B cell (primary cell): Measurements from ENCODE around the gene ORM1. TPM values are rescaled to one million over a fixed set of nuclear protein-coding genes. Genes with fewer than 3 reads are reported as not detected.

Source experiments
- ATAC-seq: fragments of 200-7000 bp; cut with Tn5 transposase; one replicate; pipeline ENCODE4 v1.10.0; 2021; ENCODE audit warnings: low read depth, mild to moderate bottlenecking, moderate number of reproducible peaks, moderate library complexity
- CTCF ChIA-PET: fragments of 350-600 bp; sonication (Branson Sonifier 250); formaldehyde crosslinking; loops from one replicate; lab custom pipeline; 2021; ENCODE audit warnings: antibody characterized with exemption, inconsistent platforms; lab: Charles Lee
- POLR2A ChIA-PET: fragments of 350-600 bp; sonication (Branson Sonifier 250); formaldehyde crosslinking; loops from one replicate; lab custom pipeline; 2021; ENCODE audit warnings: antibody characterized with exemption; lab: Charles Lee
- DNase-seq: peaks from one replicate; pipeline ENCODE4 v3.0.0; 2013
- H2AFZ ChIP-seq: 2 replicates; pipeline ENCODE4 v1.6.1; 2012; ENCODE audit warnings: mild to moderate bottlenecking, low read depth, low read length; ENCODE audit not compliant: insufficient read depth, poor library complexity, severe bottlenecking
- H3K27ac ChIP-seq, 2 donors: 1 replicate in 1 of 2; 2 replicates in 1 of 2; pipeline ENCODE4 v1.5.1; 2012 to 2013; ENCODE audit warnings: low read length in 2 of 2, mild to moderate bottlenecking in 2 of 2, moderate library complexity in 1 of 2
- H3K27me3 ChIP-seq, 4 experiments: fragments of 200-600 bp in 1 of 4; sonication (generic) in 1 of 4; replicated peaks in 1 of 4; 1 replicate in 2 of 4; 2 replicates in 2 of 4; pipeline versions ENCODE4 v1.6.1 to v1.7.0; 2013 to 2016; ENCODE audit warnings: low read length in 3 of 4, mild to moderate bottlenecking in 2 of 4, mixed read lengths in 1 of 4, moderate library complexity in 1 of 4; ENCODE audit not compliant: insufficient read depth in 4 of 4, control insufficient read depth in 3 of 4; ENCODE audit errors: control extremely low read depth in 1 of 4
- H3K36me3 ChIP-seq, 2 experiments: replicated peaks in 1 of 2; 1 replicate in 1 of 2; 2 replicates in 1 of 2; pipeline versions ENCODE4 v1.6.1 to v1.7.1; 2013; ENCODE audit warnings: low read length in 1 of 2; ENCODE audit not compliant: insufficient read depth in 2 of 2, control insufficient read depth in 1 of 2; ENCODE audit errors: control extremely low read depth in 1 of 2, extremely low read depth in 1 of 2
- H3K4me1 ChIP-seq, 2 donors: fragments of 200-600 bp in 1 of 2; sonication (generic) in 1 of 2; 1 replicate in 1 of 2; 2 replicates in 1 of 2; pipeline versions ENCODE4 v1.5.1 to v1.6.1; 2013 to 2017; ENCODE audit warnings: low read length in 2 of 2; ENCODE audit not compliant: control insufficient read depth in 2 of 2, insufficient read depth in 2 of 2
- H3K4me2 ChIP-seq: replicated peaks from 2 replicates; pipeline ENCODE3; 2012; ENCODE audit warnings: mild to moderate bottlenecking, low read depth, low read length; ENCODE audit not compliant: poor library complexity, severe bottlenecking
- H3K4me3 ChIP-seq, 5 experiments: fragments of 200-600 bp in 1 of 5; sonication (generic) in 1 of 5; 1 replicate in 3 of 5; 2 replicates in 2 of 5; pipeline versions ENCODE4 v1.5.1 to v1.7.0; 2011 to 2016; ENCODE audit warnings: low read length in 4 of 5, mild to moderate bottlenecking in 4 of 5, low read depth in 2 of 5, control low read depth in 1 of 5, moderate library complexity in 1 of 5; ENCODE audit not compliant: insufficient read depth in 1 of 5; ENCODE audit errors: control extremely low read depth in 1 of 5, extremely low read depth in 1 of 5
- H3K79me2 ChIP-seq: fragments of 200-600 bp; sonication (generic); one replicate; pipeline ENCODE4 v1.6.0; 2016; ENCODE audit warnings: low read length; ENCODE audit not compliant: control insufficient read depth, insufficient read depth
- H3K9ac ChIP-seq: fragments of 200-600 bp; sonication (generic); 2 replicates; pipeline ENCODE4 v1.6.1; 2017; ENCODE audit warnings: mild to moderate bottlenecking, low read length, moderate library complexity
- H3K9me3 ChIP-seq, 3 donors: one replicate each; pipeline versions ENCODE4 v1.6.1 to v1.7.1; 2013; ENCODE audit warnings: low read length in 2 of 3; ENCODE audit not compliant: control insufficient read depth in 2 of 3, insufficient read depth in 1 of 3; ENCODE audit errors: control extremely low read depth in 1 of 3
- H4K20me1 ChIP-seq: 2 replicates; pipeline ENCODE4 v1.6.0; 2012; ENCODE audit warnings: mild to moderate bottlenecking, low read length; ENCODE audit not compliant: insufficient read depth, control insufficient read depth, poor library complexity, severe bottlenecking
- H3K27ac Mint-ChIP-seq: one replicate; pipeline ENCODE4 v1.8.0; 2021; ENCODE audit warnings: mixed read lengths
- H3K27me3 Mint-ChIP-seq: one replicate; pipeline ENCODE4 v1.8.0; 2021; ENCODE audit warnings: mixed read lengths
- H3K4me1 Mint-ChIP-seq: one replicate; pipeline ENCODE4 v1.8.0; 2021; ENCODE audit warnings: mixed read lengths
- H3K4me3 Mint-ChIP-seq: one replicate; pipeline ENCODE4 v1.8.0; 2021; ENCODE audit warnings: mixed read lengths
- H3K9me3 Mint-ChIP-seq: one replicate; pipeline ENCODE4 v1.8.0; 2022; ENCODE audit warnings: mixed read lengths; ENCODE audit not compliant: insufficient read depth
- EZH2 ChIP-seq: IDR thresholded peaks from 2 replicates; pipeline ENCODE4 v1.6.1; 2012; ENCODE audit warnings: borderline replicate concordance, low read depth, mild to moderate bottlenecking, moderate library complexity, low read length; ENCODE audit not compliant: insufficient read depth, poor library complexity, severe bottlenecking
- WGBS: methylation state at CpG from one replicate; pipeline ENCODE4 v1.1.5; 2013; ENCODE audit warnings: missing lambda C conversion rate; ENCODE audit not compliant: insufficient coverage; 5-methylcytosine and 5-hydroxymethylcytosine counted together
- intact Hi-C: fragments of 100-400 bp; cut with micrococcal nuclease; formaldehyde crosslinking; loops from one replicate; pipeline ENCODE4 v1.10.0; 2022
- polyA plus RNA-seq: library from polyadenylated mRNA; depleted of rRNA; stranded (reverse); fragments of >200 nt; gene quantifications from 2 replicates; pipeline ENCODE4 v1.2.3, GENCODE V29; 2012
- total RNA-seq, 2 donors: library from RNA; stranded (reverse); fragments of 120-200 nt in 1 of 2; gene quantifications; 1 replicate in 1 of 2; 2 replicates in 1 of 2; pipeline versions ENCODE4 v1.2.3 to v1.2.4, GENCODE V29; 2013 to 2022
- TF ChIP-seq, protein P1 (sequence below): fragments of 200-600 bp; IDR thresholded peaks from one replicate; pipeline ENCODE4 v1.8.0; 2022; ENCODE audit warnings: antibody characterized with exemption, mild to moderate bottlenecking

ORM1 gene
- total and polyA plus RNA-seq, 2 donors (not counting 1 experiment from before 2014, with no cell fraction given): 0.13 TPM; not detected in 1

DNA sequence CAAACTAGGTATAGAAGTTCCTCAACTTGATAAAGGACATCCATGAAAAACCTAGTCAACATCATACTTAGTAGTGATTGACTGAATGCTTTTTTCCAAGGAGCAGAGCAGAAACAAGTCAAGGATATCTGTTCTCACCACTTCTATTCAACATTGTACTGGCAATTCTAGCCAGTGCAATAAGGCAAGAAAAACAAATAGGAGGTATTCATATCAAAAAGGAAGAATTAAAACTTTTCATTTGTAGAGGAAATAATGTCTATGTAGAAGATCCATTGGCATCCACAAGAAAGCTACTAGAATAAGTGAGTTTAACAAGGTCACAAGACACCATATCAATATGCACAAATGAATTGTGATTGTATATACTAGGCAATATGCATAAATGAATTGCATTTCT lies 28.2 kb upstream of the ORM1 start:
- H2AFZ ChIP-seq: no peak overlapping the region
- no peak overlapping the region for H3K27ac ChIP-seq
- Mint-ChIP-seq H3K27ac (no peak overlapping the region), H3K4me1 (no peaks in the 10 kb centered on the region), H3K27me3 (peaks cover 5% of the 10 kb centered on the region), H3K4me3 (no peak overlapping the region), H3K9me3 (peaks cover 6% of the 10 kb centered on the region)
- H3K79me2 ChIP-seq: no peaks in the 10 kb centered on the region
- ATAC-seq: no peak
- TF ChIP-seq, protein P1, sequence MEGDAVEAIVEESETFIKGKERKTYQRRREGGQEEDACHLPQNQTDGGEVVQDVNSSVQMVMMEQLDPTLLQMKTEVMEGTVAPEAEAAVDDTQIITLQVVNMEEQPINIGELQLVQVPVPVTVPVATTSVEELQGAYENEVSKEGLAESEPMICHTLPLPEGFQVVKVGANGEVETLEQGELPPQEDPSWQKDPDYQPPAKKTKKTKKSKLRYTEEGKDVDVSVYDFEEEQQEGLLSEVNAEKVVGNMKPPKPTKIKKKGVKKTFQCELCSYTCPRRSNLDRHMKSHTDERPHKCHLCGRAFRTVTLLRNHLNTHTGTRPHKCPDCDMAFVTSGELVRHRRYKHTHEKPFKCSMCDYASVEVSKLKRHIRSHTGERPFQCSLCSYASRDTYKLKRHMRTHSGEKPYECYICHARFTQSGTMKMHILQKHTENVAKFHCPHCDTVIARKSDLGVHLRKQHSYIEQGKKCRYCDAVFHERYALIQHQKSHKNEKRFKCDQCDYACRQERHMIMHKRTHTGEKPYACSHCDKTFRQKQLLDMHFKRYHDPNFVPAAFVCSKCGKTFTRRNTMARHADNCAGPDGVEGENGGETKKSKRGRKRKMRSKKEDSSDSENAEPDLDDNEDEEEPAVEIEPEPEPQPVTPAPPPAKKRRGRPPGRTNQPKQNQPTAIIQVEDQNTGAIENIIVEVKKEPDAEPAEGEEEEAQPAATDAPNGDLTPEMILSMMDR: no peak
- POLR2A ChIA-PET: no interaction called here
- H3K4me1 ChIP-seq: peaks cover 0 to 3% of the 10 kb centered on the region in 2 donors
- H4K20me1 ChIP-seq: no peaks in the 10 kb centered on the region
- H3K4me2 ChIP-seq: no peak overlapping the region
- peaks cover 0 to 7% (median 2%) of the 10 kb centered on the region in 4 experiments for H3K27me3 ChIP-seq
- peaks cover 5 to 20% (median 10%) of the 10 kb centered on the region in 3 donors for H3K9me3 ChIP-seq
- H3K4me3 ChIP-seq: no peak overlapping the region
- H3K36me3 ChIP-seq: no peaks in the 10 kb centered on the region
- CTCF ChIA-PET: interaction anchor here (0.7 to 2.1 kb wide), 4 partner anchors 30 to 212 kb away, joined by 3 to 6 read pairs (median 4); no protein-coding TSS in a partner anchor
- DNase-seq: no peak
- no peak overlapping the region for H3K9ac ChIP-seq
- intact Hi-C loops: no loop called here

DNA sequence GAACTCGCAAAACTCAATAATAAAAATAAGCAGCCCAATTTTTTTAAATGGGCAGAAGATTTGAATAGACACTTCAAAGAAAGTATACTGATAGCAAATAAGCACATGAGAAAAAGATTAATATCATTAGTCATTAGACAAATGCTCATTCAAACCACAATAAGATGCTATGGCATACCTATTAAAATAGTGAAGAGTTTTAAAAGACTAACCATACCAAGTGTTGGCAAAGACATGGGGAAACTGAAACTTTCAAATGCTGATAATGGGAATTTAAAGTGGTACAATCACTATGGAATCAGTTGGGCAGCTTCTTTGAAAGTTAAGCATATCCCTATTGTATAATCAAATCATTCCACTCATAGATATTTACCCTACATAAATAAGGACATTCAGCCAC lies 26.6 kb upstream of the ORM1 start:
- no peak overlapping the region for H3K27ac ChIP-seq
- no peaks in the 10 kb centered on the region for H3K27me3 Mint-ChIP-seq
- H3K27ac Mint-ChIP-seq: no peak overlapping the region
- no CpG with 5 or more reads among the region's 1 CpG for WGBS
- ATAC-seq: no peak
- H3K4me3 ChIP-seq: no peak overlapping the region
- H3K9ac ChIP-seq: no peak overlapping the region
- no peaks in the 10 kb centered on the region for H3K79me2 ChIP-seq
- no peak overlapping the region for H3K4me3 Mint-ChIP-seq
- H3K4me1 Mint-ChIP-seq: no peaks in the 10 kb centered on the region
- peaks cover 5 to 20% (median 10%) of the 10 kb centered on the region in 3 donors for H3K9me3 ChIP-seq
- no peak for TF ChIP-seq EZH2
- TF ChIP-seq, protein P1: no peak
- H2AFZ ChIP-seq: no peak overlapping the region
- H3K9me3 Mint-ChIP-seq: peaks cover 6% of the 10 kb centered on the region
- peaks cover 0 to 8% (median 0%) of the 10 kb centered on the region in 4 experiments for H3K27me3 ChIP-seq
- no peak for DNase-seq
- H3K4me1 ChIP-seq: no peaks in the 10 kb centered on the region
- no peak overlapping the region for H3K4me2 ChIP-seq
- ChIA-PET POLR2A (no interaction called here), CTCF (interaction anchor here (0.6 to 2.1 kb wide), 2 partner anchors 8 to 188 kb away, joined by 3 to 4 read pairs; no protein-coding TSS in a partner anchor)
- intact Hi-C loops: no loop called here
- H4K20me1 ChIP-seq: no peaks in the 10 kb centered on the region
- H3K36me3 ChIP-seq: no peaks in the 10 kb centered on the region
